Kidney (tissue), 14 donors: ENCODE measurements around the gene PDIA5. TPM values are rescaled to one million over a fixed set of nuclear protein-coding genes. Genes with fewer than 3 reads are reported as not detected.

Source experiments
- DNase-seq, 5 donors: peaks; one replicate each; pipeline ENCODE4 v3.0.0-alpha.2; 2013 to 2020
- FAIRE-seq: peaks from 2 replicates; lab custom pipeline; 2012; peaks lifted over from hg19 to GRCh38; lab: Jason Lieb, UNC
- H3K27ac ChIP-seq, 2 donors: one replicate each; pipeline ENCODE4 v1.7.0; 2013; ENCODE audit warnings: low read depth in 2 of 2, low read length in 2 of 2, inconsistent platforms in 1 of 2
- H3K27me3 ChIP-seq: one replicate; pipeline ENCODE4 v1.7.1; 2013; ENCODE audit warnings: low read length, inconsistent platforms; ENCODE audit not compliant: control insufficient read depth, insufficient read depth
- H3K36me3 ChIP-seq, 3 donors: one replicate each; pipeline versions ENCODE4 v1.7.0 to v1.7.1; 2013; ENCODE audit warnings: low read length in 3 of 3, control low read depth in 1 of 3, inconsistent platforms in 1 of 3; ENCODE audit not compliant: insufficient read depth in 3 of 3, control insufficient read depth in 2 of 3
- H3K4me1 ChIP-seq, 3 donors: one replicate each; pipeline versions ENCODE4 v1.7.0 to v1.7.1; 2013; ENCODE audit warnings: low read length in 3 of 3, inconsistent platforms in 1 of 3, low read depth in 1 of 3; ENCODE audit not compliant: control insufficient read depth in 2 of 3, insufficient read depth in 2 of 3
- H3K4me3 ChIP-seq, 3 donors: one replicate each; pipeline versions ENCODE4 v1.7.0 to v1.8.1; 2013; ENCODE audit warnings: low read length in 3 of 3, control low read depth in 1 of 3, inconsistent platforms in 1 of 3
- H3K9ac ChIP-seq, 3 donors: one replicate each; pipeline versions ENCODE4 v1.7.0 to v1.7.1; 2013; ENCODE audit warnings: low read length in 3 of 3, control low read depth in 1 of 3, inconsistent platforms in 1 of 3
- H3K9me3 ChIP-seq, 3 donors: one replicate each; pipeline versions ENCODE4 v1.7.0 to v1.7.1; 2013; ENCODE audit warnings: low read length in 3 of 3, control low read depth in 1 of 3, inconsistent platforms in 1 of 3; ENCODE audit not compliant: control insufficient read depth in 2 of 3, insufficient read depth in 1 of 3
- intact Hi-C: fragments of 100-400 bp; cut with DNase I; formaldehyde crosslinking; loops from one replicate; pipeline ENCODE4 v1.11.1; 2022
- polyA plus RNA-seq: library from polyadenylated mRNA; stranded (reverse); fragments of 350-450 nt; fragmentation: Illumina TruSeq; extraction: RNeasy Lipid Tissue Mini Kit (QIAGEN cat#74804); gene quantifications from one replicate; pipeline ENCODE4 v1.2.3, GENCODE V29; 2014; ENCODE audit warnings: low read depth, low replicate concordance; ENCODE audit not compliant: insufficient read depth
- total RNA-seq: library from RNA; stranded (reverse); fragmentation: NEBNext Ultra II Directional; extraction: Animal tissue kit (Norgen Biotek cat#: 25700); gene quantifications from one replicate; pipeline ENCODE4 v1.2.1, GENCODE V29; 2021
- TF ChIP-seq, protein P1 (sequence below): IDR thresholded peaks from 3 replicates; pipeline ENCODE4 v1.5.1; 2012; ENCODE audit warnings: mild to moderate bottlenecking, moderate library complexity, borderline replicate concordance; ENCODE audit not compliant: insufficient read depth; ENCODE audit errors: extremely low read depth
- donor health status: control.
- donor health status: control.
- donor health status: control.
- donor health status: control.
- donor health status: control.
- donor health status: DM: yes; HTN: yes; CAD: no.
- donor health status: Normal renal cell carcinoma (clear cell type).

Gene PDIA5
- total and polyA plus RNA-seq, 2 donors from 2014 or later = 19.9 to 27.9 TPM

DNA sequence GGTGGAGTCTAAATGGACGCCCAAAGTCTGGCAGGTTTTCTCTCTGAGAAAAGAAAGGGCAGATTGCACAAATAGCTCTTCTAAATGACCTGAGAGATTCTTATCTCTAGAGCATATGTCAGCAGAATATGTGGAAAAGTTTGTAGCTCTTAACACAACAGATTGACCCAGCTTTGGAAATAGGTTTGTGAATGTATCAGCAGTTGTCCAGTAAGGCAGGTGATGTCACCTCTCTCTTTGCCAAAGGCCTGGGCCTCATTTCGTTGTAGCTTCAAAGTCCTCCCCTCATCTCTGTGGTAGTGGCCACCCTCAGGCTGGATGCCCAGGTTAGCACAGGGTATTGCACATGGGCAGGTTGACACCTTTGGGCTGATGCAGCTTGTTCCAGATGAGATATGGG lies 36.0 kb downstream of the PDIA5 start:
- Histone ChIP-seq H3K9ac (no peak overlapping the region), H3K27ac (no peak overlapping the region), H3K4me3 (no peak overlapping the region), H3K27me3 (no peaks in the 10 kb centered on the region), H3K36me3 (peaks cover 0 to 45% (median 15%) of the 10 kb centered on the region in 3 donors), H3K9me3 (no peaks in the 10 kb centered on the region), H3K4me1 (peaks cover 0 to 23% (median 8%) of the 10 kb centered on the region in 3 donors)
- FAIRE-seq = no peak
- TF ChIP-seq, protein P1, sequence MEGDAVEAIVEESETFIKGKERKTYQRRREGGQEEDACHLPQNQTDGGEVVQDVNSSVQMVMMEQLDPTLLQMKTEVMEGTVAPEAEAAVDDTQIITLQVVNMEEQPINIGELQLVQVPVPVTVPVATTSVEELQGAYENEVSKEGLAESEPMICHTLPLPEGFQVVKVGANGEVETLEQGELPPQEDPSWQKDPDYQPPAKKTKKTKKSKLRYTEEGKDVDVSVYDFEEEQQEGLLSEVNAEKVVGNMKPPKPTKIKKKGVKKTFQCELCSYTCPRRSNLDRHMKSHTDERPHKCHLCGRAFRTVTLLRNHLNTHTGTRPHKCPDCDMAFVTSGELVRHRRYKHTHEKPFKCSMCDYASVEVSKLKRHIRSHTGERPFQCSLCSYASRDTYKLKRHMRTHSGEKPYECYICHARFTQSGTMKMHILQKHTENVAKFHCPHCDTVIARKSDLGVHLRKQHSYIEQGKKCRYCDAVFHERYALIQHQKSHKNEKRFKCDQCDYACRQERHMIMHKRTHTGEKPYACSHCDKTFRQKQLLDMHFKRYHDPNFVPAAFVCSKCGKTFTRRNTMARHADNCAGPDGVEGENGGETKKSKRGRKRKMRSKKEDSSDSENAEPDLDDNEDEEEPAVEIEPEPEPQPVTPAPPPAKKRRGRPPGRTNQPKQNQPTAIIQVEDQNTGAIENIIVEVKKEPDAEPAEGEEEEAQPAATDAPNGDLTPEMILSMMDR = no peak
- no peak for DNase-seq
- intact Hi-C loops = no loop called here

GRCh38 chr3:123104550-123104949 lies 37.7 kb downstream of the PDIA5 start:
- FAIRE-seq (no peak), DNase-seq (no peak)
- TF ChIP-seq, protein P1 = no peak
- H3K4me3 ChIP-seq = no peak overlapping the region
- intact Hi-C loops = no loop called here
- no peak overlapping the region for H3K9ac ChIP-seq
- no peaks in the 10 kb centered on the region for H3K9me3 ChIP-seq
- no peaks in the 10 kb centered on the region for H3K27me3 ChIP-seq
- H3K36me3 ChIP-seq = peaks cover 0 to 48% (median 15%) of the 10 kb centered on the region in 3 donors
- H3K4me1 ChIP-seq = peaks cover 0 to 11% (median 0%) of the 10 kb centered on the region in 3 donors
- no peak overlapping the region for H3K27ac ChIP-seq

DNA sequence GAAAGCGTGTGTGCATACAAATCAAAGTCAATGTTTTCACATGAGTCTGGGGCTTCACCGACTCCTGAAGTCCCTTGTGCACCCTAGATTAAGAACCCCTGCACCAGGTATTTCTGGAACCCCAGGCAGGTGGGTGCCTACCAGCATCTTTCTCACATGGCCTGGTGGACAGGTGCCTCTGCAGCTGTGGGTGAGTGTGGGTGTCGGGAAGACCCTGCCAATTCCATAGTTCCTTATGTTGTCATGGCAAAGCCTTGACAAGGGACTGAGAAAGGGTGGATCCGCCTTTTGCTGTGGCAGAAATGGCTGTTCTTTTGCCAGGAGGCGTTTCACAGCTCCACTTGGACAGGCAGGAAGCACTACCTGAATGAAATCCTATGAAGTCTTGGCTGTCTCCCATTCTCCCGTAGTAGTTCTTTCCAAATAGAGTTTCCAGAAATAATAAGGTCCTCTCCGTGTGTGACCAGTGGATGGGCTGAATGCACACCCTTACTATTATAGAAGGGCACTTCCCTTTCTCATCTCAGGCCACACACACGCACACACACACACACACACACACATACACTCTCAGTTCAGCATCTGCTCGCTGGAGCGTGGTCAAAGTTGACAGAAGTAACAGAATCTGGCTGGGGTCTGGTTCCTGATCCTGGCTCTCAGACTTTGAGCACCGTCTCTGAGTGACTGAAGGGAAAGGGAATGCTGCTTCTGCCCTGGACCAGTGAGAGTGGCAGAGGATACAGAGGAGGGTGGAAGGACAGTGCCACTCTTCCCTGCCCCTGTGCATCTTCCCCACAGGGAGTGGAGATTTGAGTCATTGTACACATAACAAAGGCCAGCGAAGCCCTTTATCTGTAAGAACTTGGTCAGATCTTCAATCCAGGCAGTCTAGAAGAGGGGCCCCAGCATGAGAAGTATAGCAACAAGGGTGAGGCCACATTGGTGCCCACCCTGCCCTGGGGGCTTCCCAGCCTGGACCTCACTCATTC lies 38.7 kb downstream of the PDIA5 start:
- intact Hi-C loops = no loop called here
- TF ChIP-seq, protein P1 = no peak
- Histone ChIP-seq H3K4me1 (peaks cover 0 to 4% (median 0%) of the 10 kb centered on the region in 3 donors), H3K27ac (no peak overlapping the region), H3K9me3 (no peaks in the 10 kb centered on the region), H3K9ac (no peak overlapping the region), H3K4me3 (no peak overlapping the region), H3K27me3 (no peaks in the 10 kb centered on the region), H3K36me3 (peaks cover 0 to 52% (median 19%) of the 10 kb centered on the region in 3 donors)
- FAIRE-seq (no peak), DNase-seq (peak in 4 of 5 donors; percentile 86 to 92 (median 89))
